DMS79 treated with DMSO at 0.1 percent for 48 hours (cell line): ENCODE results near the gene ATP1A1.

Source experiments
- DNase-seq: peaks from one replicate; lab custom pipeline; 2025; lab: John Stamatoyannopoulos, UW

ATP1A1 gene

DNA sequence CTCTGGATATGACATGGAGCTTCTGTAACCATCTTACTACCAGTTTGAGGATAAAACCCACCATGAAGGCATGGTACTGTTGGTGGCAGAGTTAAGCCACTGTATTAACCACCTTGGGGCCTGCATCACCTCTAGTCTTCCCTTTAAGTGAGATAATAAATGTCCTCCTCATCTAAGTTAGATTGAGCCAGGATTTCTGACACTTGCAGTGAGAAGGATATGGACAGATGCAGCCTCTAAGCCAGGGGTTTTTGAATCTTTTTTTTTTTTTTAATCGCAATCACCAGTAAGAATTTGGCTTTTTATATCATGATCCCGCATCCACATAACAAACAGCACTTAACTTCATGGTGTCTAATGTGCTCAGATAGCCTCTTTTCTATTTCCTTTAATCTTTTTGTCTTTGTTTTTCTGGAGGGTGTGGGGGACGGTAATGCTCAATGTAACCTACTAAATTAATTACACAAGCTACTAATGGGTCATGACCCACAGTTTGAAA is 42.2 kb downstream of the ATP1A1 start:
- no peak for DNase-seq

DNA sequence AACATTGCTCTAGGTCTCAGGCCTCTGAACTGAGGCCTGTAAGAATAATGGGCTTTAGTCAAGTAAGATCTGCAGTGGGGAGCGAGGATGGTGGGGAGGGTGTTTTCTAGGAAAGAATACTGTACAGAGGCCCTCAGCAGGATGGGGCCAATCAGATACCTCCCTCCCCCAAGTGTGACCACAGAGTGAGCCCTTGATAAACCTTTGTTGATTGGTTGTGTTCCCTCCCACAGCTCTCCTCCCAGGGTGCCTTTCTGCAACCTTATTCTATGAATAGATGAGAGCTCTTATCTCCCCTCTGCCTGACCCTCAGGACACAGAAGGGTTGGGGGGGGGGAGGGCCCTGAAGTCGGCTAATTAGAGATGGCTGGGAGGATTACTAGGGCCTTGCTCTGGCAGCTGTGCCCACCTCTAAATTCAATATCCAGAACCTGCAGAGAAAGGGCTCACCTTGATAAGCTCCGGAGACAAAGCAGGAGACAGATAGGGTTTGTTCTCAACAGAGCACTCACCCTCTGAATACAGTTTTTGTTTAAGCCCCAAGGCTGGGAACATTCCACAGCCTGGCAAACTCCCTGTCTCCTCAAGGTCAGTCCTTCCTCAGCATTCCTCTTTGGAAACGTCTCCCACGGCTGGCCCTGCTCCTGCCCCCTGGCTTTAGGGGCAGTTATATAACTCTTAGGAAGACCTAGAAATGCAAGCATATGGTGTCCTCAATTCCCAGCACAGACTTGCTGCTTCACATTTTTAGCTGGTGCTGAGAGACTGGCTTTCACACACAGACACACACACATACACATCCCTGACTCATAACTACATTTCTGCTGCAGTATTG is 42.9 kb downstream of the ATP1A1 start:
- DNase-seq: peak; percentile 91

DNA sequence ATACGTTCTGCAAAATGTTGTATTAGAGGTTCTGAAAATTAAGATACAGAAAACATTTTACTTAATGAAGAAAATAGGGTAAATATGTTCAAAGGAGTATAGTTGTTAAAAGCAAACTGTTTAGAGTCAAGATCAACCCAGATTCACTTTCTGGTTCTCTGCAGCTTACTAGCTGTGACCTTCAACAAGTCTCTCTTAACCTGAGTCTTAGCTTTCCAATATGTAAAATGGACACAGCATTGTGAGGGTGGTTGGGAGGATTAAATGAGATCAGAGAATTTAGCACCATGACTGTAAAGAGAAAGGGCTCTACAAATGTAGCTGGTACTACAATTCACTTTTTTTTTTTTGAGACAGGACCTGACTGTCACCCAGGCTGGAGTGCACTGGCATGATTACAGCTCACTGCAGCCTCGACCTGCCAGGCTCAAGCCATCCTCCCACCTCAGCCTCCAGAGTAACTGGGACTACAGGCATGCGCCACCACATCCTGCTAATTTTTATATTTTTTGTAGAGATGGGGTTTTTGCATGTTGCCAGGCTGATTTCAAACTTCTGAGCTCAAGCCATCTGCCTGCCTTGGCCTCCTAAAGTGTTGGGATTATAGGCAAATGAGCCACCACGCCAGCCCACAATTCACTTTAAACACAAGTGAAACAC is 43.9 kb downstream of the ATP1A1 start:
- no peak for DNase-seq

DNA sequence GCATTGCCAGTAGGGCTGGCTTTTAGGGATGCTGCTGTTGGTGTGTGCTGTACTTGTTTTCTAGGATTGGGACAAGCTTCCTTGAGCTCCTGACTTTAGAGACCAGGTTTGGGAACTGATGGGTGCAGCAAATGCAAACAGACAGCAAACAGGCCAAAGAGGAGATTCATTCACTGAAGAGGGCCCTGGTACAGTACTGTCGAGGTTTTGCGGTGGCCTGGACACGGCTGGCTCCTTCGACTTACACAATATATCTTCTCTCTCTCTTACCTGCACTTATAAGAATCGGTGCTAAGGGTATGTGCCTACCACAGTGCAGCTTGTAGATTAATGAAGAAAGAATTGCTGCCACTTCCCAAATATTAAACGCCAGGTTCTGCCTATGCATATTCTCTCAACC is 44.6 kb downstream of the ATP1A1 start:
- DNase-seq: no peak

DNA sequence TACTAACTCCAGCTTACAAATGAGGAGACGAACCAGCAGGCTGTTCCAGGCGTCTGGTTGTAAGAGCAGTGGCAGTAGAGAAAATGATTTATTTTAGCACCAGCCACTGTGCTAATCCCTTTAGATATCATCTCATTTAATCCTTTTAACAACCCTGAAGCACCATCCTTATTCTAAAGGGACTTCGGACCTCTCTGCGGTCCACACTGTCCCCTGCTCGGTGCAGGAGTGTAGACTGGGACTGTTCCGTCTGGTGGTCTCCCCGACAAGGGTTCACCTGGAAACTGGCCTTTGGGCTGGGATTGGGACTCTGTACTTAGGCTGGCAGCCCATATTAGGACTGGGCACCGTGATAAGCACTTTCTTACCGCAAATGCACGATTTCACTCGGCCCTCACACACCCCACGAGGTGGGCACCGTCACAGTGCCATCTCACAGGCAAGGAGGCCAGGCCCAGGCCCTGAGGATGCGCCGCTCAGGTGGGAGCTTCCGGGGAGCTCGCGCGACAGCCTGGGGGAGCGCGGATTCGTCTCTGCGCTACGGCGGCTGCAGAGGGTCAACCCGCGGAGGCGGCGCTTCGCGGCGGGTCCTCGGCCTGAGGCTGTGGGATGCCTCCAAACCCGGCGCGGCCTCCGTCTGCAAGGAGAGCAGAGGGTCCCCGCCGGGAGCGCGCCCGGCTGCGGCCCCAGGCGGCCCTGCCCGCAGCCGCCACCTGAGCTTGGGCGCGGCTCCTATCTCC is 45.2 kb downstream of the ATP1A1 start:
- peak; percentile 73 for DNase-seq

DNA sequence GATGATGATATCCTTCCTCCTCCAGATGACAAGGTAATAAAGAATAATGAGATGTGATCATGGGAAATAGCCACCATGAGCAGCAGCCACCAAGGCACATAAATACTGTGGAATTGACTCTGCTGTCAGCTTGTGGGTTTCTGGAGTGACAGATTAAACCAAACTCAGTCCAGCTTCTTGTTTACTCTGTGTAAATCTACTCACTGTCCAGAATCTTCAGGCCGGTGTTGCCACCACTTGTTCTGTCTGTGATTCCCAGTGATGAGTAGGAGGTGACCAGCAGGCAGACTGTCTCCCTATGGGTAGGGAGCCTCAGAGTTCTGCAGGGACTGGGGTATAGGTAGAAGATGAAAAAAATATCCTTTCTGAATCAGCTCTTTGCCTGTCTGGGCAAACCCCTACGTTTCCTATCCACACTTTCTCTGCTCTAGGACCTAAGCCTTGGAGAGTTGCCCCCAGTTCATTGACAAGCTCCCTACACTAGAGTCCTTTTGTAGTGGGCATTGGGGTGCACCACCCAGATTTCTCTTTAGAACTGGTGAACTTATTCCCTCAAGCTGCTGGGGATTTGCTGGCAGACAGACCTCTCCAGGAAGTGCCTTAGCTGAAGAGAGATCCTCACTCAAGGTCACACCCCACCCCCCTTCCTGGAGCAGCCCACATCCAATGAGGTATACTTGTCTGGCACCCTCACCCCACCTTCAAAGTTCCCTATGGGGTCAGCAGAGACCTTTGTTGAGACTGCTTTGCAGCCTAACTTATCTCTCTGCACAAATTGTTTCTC is 47.6 kb downstream of the ATP1A1 start:
- no peak for DNase-seq

DNA sequence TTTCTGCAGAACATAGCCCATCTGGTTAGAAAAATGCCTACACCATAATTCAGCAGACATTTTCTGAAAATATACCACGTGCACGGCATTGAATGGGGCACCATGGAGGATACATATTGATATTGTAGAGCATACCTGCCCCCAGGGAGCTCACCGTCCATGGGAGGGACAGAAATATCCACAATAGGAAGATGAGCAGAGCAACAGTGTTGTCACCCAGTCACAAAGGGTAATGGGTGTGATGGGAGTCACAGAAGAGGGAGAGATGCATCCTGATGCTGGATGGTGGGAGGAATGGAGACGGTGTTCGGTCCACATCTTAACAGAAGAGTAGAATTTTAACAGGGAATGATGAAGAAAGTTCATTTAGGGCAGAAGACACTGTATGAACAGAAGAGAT is 51.4 kb downstream of the ATP1A1 start:
- no peak for DNase-seq

DNA sequence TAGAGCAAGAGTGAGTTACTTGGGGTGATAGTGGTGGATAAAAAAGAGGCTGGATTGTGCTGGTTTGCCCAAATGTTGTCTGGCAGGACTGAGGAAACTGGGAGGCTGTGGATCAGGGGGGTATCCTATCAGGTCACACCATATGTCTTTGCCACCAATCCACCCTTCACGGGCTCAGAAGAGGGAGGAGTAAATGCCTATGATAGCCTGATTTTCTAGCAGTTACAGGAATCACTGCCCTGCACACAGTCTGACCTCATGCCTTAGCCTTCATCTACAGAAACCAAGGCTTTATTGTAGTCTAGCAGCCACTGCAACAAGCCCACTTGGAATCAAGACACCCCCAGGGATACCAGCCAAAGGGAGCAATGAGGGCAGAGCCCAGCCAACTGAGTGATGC is 51.8 kb downstream of the ATP1A1 start:
- DNase-seq: no peak

DNA sequence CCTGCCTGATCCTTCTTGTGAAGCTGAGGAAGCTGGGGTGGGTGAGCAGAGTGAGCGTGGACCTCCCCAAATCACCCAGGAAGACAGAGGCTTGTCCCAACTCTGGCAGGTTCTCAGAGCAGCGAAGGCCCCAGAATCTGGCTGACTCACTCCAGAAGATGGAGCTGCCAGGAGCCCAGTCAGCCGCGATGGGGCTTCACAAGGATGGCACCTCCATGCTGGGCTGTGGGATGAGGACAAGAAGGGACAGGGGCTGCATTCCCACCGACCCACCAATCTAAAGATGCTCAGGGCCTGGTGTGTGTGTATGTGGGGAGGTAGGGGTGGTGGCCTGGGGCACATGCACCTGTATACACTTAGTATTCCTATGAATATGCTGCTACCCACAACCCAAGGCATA is 52.9 kb downstream of the ATP1A1 start:
- no peak for DNase-seq

DNA sequence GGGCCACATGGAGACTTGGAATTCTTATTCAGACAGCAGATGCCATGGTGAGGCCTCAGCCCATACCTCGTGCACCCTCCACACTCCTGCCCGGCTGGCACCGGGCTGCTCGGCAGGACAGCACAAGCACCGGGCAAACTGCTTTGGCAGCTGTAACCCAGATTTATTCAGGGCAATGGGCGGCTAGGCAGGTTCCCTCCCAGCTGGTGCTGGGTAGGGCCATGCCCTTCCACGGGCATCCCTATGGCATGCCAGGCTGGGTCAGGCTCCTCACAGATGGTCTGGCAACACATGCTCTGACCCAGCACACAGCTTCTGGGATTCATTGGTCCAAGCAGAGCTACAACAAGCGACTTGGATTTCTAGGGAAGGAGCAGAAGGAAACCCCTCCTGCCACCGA is 53.4 kb downstream of the ATP1A1 start:
- DNase-seq: no peak

DNA sequence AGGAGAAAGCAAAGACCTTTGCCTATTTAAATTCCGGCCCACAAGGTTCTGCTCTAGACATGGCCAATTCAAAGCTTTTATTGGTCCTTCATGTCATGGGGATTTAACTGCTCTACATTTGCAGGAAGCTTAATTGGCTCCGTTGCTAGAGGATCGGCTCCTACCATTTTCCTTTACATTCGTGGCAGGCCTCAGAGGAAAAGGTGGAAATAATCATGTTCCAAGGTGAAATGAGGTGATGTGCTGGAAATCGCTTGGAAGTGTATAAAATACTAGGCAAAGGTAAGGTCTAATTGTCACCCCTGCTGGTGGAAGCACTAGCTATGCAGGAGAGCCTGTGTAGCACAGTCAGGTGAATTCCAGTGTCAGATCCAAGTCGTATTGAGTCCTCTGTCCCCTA is 55.5 kb downstream of the ATP1A1 start:
- DNase-seq: no peak

DNA sequence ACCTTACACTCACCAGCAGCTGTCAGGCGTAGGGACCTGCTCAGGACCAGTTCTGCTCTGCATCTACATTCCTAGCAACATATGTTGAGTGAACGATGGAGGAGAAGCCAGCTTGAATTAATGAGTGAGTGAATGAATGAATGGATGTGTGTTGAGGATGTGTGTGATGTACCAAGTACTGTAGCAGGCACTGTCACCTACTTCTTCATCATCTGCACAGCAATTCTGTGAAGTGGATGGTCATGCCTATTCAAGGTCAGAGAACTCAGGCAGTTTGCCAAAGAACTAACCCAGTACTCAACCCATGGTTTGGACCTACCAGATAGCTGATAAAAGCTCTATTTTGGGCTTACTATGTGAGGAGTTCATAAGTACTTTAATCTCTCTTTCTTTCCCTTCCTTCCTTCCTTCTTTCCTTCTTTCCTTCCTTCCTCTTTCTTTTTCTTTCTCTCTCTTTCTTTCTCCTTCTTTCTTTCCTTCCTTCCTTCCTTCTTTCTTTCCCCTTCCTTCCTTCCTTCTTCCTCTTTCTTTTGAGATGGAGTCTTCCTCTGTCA is 56.9 kb downstream of the ATP1A1 start:
- peak; percentile 20 for DNase-seq

DNA sequence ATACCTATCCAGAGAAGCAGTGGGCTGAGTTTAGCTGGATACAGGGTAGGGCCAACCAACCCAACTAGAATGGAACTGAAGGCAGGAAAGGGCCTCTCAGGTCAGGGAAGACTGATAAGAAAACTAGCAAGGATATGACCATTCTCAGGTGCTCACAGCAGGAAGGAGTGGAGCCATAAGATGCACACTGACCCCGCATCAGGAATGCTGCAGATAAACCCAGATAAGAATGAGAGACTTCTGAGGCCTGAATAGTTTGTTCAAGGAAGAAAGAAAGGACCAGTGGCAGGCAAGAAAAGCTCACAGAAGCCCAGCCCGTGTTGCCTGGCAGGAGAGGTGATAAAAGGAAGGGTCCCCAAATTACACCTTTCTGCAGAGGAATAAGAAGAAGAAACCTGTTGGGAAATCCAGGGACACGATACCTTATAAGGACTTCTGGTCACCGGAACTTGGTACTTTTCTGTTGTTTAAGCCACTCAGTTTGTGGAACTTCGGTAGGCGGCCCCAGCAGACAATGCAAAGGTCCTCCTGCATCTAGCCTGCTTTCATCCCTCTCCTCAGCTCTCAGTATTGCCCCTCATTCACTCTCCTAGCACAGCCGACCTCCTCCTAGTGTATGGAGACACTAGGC is 58.9 kb downstream of the ATP1A1 start:
- DNase-seq: no peak

DNA sequence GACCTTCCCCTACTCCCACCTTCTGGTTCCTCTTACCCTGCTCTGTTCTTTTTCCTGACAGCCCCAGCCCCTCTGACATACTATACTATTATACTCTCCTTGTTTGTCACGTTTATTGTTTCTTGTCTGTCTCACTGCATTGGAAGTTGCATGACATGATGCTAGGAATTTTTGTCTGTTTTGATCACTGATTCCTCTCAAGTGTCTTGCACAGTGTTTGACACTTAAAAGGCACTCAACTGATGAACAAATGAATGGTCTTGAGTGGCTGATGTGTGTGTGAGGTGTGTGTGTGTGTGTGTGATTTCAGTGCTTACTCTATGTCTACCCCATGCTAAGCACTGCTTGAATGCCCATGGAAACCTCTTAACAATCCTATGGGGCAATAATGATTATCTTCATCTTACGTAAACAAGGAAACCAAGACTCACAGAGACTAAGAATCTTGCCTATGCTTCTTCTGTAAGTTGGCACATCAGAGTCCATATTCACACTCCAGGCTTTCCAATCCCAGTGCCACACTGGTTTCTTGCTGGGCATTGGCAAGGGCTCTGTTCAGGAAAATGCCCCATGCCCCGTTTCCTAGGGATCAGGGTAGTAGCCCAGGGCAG is 59.7 kb downstream of the ATP1A1 start:
- peak; percentile 15 for DNase-seq

DNA sequence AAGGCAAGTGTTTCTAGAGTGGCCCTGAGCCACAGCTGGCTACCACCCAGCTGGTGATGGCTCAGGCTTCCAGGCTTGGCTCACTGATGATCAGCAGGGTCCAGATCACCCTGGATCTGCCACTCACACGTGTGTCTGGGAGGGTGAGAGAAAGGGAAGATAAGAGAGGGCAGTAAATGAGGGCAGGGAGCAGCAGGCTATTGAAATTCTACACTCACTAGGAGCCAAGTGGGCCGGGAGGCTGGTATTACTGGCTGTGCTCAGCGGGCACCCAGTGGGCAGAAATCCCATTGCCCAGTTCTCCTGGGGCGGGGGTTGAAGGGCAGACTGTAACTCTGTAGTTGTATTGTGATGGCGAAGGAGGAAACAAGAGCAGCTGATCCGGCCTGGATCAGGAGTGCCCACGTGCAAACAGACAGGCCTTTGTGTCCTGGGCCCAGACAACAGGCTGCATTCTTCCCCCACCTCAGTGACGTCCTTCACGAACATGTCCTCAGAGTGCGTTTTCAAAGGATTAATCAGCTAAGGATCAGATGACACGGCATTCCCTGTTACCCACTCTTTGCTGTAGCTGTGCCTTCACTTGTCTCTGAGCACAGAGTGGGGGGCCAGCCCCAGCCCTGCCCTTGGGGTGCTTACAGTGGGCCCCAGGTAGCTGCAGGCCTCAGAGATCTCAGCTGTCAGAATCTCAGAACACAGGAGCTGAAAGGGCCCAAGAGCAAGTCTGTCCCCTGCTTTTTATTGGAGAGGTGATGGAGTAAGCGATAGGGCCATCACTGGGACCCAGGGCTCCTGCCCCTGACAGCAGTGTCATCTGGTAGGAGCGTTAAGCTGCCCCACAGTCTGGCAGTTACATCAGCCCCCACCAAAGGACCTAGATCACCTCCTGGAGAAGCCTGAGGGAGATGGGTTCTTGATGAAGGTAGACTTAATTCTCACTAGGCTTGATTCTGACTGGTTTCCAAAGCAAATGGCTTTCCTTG is 60.5 kb downstream of the ATP1A1 start:
- peak; percentile 26 for DNase-seq

DNA sequence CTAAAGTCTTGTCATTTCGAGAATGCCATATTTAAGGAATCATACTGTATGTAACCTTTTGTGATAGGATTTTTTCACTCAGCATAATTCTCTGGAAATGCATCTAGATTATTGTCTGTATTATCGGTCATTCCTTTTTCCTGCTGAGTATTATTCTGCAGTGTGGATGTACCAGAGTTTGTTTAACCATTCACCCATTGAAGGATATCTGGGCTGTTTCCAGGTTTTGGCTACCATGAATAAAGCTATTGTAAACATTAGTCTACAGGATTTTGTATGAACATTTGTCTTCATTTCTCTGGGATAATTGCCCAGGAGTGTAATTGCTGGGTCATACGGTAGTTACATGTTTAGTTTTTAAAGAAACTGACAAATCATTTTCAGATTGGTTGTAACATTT is 61.8 kb downstream of the ATP1A1 start:
- no peak for DNase-seq

DNA sequence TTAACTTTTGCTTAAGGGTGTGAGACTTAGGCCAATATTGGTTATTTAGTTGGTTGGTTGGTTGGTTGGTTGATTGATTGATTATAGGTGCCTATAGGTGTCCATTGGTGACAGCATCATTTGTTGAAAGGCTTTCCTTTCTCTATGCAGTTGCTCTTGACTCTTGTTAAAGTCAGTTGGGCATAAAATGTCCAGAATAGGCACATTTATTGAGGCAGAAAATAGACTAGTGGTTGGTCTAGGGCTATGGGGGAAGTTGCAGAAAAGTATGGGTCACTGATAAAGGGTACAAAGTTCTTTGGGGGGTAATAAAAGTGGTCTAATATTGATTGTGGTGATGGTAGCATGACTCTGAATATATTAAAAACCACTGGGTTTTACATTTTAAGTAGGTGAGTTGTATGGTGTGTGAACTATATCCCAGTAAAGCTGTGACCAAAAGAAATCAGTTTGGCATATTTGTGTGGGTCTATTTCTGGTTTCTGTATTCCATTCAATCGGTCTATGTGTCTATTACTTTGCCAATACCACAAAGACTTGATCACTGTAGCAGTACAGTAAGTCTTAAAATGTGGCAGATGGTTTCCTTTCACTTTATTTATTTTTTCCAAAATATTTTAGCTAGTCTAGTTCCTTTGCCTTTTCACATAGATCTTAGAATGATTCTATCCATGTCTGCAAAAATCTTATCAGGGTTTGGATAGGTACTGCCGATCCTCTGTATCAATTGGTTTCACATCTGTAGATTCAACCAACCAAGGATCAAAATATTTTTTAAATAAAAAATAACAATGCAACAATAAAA is 63.0 kb downstream of the ATP1A1 start:
- no peak for DNase-seq

DNA sequence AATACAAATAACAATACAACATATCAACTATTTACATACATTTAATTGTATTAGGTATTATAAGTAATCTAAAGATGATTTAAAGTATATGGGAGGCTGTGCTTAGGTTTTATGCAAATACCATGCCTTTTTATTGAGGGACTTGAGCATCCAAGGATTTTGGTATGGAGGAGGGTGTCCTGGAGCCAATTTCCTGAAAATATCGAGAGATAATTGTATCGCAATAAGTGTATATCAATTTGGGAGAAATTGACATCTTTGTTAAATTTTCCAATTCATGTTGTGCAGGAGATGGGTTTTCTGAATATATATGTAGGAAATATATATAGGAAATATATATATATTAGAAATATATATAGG is 63.5 kb downstream of the ATP1A1 start:
- DNase-seq: no peak

DNA sequence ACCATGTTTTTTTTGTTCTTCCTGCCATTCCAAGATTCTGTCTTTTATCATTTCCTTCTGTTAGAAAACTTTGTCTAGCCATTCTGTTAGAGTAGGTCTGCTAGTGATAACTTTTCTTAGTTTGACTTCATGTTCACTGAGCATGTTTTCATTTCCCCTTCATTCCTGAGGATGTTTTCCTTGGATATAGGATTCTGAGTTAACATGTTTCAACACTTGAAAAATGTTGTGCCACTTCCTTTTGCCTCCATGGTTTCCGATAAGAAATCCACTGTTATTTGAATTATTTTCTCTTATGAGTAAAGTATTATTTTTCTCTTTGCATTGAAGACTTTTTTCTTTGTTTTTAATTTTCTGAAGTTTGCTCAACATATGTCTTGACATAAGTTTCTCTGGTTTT is 66.7 kb downstream of the ATP1A1 start:
- DNase-seq: no peak
